ENCODE data around the gene ACAN. TPM values are rescaled to one million over a fixed set of nuclear protein-coding genes. Genes with fewer than 3 reads are reported as not detected.

Gene ACAN
- total RNA-seq, 1 experiment from 2014 or later: 1.4 TPM

GRCh38 chr15:88897456-88898194, 94.4 kb downstream of the ACAN start (continued):
- TF ChIP-seq PRRX2 (CRISPR knock-in tag; IDR thresholded peaks at IDR 0.05): no peak
- TF ChIP-seq, protein P1, sequence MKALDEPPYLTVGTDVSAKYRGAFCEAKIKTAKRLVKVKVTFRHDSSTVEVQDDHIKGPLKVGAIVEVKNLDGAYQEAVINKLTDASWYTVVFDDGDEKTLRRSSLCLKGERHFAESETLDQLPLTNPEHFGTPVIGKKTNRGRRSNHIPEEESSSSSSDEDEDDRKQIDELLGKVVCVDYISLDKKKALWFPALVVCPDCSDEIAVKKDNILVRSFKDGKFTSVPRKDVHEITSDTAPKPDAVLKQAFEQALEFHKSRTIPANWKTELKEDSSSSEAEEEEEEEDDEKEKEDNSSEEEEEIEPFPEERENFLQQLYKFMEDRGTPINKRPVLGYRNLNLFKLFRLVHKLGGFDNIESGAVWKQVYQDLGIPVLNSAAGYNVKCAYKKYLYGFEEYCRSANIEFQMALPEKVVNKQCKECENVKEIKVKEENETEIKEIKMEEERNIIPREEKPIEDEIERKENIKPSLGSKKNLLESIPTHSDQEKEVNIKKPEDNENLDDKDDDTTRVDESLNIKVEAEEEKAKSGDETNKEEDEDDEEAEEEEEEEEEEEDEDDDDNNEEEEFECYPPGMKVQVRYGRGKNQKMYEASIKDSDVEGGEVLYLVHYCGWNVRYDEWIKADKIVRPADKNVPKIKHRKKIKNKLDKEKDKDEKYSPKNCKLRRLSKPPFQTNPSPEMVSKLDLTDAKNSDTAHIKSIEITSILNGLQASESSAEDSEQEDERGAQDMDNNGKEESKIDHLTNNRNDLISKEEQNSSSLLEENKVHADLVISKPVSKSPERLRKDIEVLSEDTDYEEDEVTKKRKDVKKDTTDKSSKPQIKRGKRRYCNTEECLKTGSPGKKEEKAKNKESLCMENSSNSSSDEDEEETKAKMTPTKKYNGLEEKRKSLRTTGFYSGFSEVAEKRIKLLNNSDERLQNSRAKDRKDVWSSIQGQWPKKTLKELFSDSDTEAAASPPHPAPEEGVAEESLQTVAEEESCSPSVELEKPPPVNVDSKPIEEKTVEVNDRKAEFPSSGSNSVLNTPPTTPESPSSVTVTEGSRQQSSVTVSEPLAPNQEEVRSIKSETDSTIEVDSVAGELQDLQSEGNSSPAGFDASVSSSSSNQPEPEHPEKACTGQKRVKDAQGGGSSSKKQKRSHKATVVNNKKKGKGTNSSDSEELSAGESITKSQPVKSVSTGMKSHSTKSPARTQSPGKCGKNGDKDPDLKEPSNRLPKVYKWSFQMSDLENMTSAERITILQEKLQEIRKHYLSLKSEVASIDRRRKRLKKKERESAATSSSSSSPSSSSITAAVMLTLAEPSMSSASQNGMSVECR (CRISPR knock-in tag; IDR thresholded peaks at IDR 0.05; ENCODE audit: borderline replicate concordance): no peak
- no peak for TF ChIP-seq ATF6 (CRISPR knock-in tag; IDR thresholded peaks at IDR 0.05)
- TF ChIP-seq MLX (CRISPR knock-in tag; IDR thresholded peaks at IDR 0.05): no peak
- TF ChIP-seq MXD4 (CRISPR knock-in tag; IDR thresholded peaks at IDR 0.05; ENCODE audit: borderline replicate concordance): no peak
- TF ChIP-seq, protein P2, sequence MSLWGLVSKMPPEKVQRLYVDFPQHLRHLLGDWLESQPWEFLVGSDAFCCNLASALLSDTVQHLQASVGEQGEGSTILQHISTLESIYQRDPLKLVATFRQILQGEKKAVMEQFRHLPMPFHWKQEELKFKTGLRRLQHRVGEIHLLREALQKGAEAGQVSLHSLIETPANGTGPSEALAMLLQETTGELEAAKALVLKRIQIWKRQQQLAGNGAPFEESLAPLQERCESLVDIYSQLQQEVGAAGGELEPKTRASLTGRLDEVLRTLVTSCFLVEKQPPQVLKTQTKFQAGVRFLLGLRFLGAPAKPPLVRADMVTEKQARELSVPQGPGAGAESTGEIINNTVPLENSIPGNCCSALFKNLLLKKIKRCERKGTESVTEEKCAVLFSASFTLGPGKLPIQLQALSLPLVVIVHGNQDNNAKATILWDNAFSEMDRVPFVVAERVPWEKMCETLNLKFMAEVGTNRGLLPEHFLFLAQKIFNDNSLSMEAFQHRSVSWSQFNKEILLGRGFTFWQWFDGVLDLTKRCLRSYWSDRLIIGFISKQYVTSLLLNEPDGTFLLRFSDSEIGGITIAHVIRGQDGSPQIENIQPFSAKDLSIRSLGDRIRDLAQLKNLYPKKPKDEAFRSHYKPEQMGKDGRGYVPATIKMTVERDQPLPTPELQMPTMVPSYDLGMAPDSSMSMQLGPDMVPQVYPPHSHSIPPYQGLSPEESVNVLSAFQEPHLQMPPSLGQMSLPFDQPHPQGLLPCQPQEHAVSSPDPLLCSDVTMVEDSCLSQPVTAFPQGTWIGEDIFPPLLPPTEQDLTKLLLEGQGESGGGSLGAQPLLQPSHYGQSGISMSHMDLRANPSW (CRISPR knock-in tag; conservative IDR thresholded peaks at IDR 0.05; ENCODE audit: low read depth): no peak
- no peak for TF ChIP-seq ELF4 (CRISPR knock-in tag; IDR thresholded peaks at IDR 0.05; ENCODE audit: low read depth)
- TF ChIP-seq HMGXB4 (CRISPR knock-in tag; IDR thresholded peaks at IDR 0.05): no peak

DNA sequence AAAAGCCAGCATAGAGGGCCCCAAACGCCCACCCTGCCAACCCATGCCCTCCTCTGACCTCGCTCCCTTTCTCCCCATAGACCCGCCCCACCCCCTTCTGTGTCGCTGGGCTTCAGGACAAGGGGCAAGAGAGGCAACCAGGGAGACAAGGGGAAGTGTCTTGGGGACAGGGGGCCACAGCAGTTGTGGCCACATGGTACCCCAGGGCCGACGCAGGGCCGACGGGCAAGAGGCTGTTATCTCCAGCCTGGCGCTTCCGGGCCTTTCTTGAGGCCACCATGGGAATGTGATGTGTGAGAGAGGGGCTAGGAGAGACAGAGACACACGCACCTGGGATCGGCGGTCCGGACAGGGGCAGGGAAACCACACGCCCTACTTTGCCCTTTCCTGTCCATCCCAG, 95.5 kb downstream of the ACAN start:
- H3K27ac Mint-ChIP-seq: peak overlapping the region; percentile 85
- peaks cover 52% of the 10 kb centered on the region for H3K36me3 Mint-ChIP-seq
- CTCF ChIA-PET: interaction anchor here (1.1 to 2.0 kb wide), 3 partner anchors 9 to 105 kb away, joined by 3 to 15 read pairs (median 3); no protein-coding TSS in a partner anchor
- POLR2A ChIA-PET: interaction anchor here (0.5 to 1.5 kb wide), 2 partner anchors 13 to 89 kb away, joined by 4 read pairs; no protein-coding TSS in a partner anchor
- 0 out of 2 replicates have a peak, but pooled peaks cover 2% of the 10 kb centered on the region for H3K27me3 Mint-ChIP-seq (ENCODE audit: low read depth)
- DNase-seq (ENCODE audit: low spot score) (no peak), ATAC-seq (no peak)
- peaks cover 54% of the 10 kb centered on the region for H3K4me1 Mint-ChIP-seq
- H3K9me3 Mint-ChIP-seq: no peaks in the 10 kb centered on the region
- H3K4me3 Mint-ChIP-seq: no peak overlapping the region
- TF ChIP-seq ETV6 (CRISPR knock-in tag; IDR thresholded peaks at IDR 0.05) (no peak), MXD4 (CRISPR knock-in tag; IDR thresholded peaks at IDR 0.05; ENCODE audit: borderline replicate concordance) (no peak), ZNF121 (CRISPR knock-in tag; IDR thresholded peaks at IDR 0.05) (no peak), NR3C1 (CRISPR knock-in tag; conservative IDR thresholded peaks at IDR 0.05; ENCODE audit: low read depth) (no peak), CTCF (IDR thresholded peaks at IDR 0.05) (no peak), MLX (CRISPR knock-in tag; IDR thresholded peaks at IDR 0.05) (no peak), FOXK1 (CRISPR knock-in tag; IDR thresholded peaks at IDR 0.05) (no peak), ZNF425 (CRISPR knock-in tag; conservative IDR thresholded peaks at IDR 0.05) (no peak), MYBL2 (CRISPR knock-in tag; IDR thresholded peaks at IDR 0.05) (no peak), OVOL2 (CRISPR knock-in tag; IDR thresholded peaks at IDR 0.05; ENCODE audit: borderline replicate concordance) (no peak)

All from WTC11 (cell line).